ENCODE measurements around the gene TMEM272.

The TMEM272 gene, protein sequence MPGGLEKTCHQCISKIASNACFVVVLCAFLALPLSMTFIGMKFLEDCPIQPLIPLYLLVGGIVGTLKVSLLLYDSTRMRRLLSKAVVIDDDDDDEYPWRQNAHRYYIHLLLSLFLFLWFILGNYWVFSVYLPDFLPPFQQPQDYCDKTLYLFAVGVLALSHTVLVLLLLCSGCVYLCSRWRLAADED

GRCh38 chr13:51844862-51845573, at the start of gene TMEM272:
TMEM272 (minus strand) TSS chr13:51845177; CDS start chr13:51838530, 6,647 bp downstream.
- DNase-seq = peak; percentile 16 to 33

- no peak for DNase-seq
Measured at GRCh38 chr13:51894239-51894638, 49.3 kb upstream of the TMEM272 start.

- DNase-seq = no peak
Measured at GRCh38 chr13:51892657-51893056, 47.7 kb upstream of the TMEM272 start.

DNA sequence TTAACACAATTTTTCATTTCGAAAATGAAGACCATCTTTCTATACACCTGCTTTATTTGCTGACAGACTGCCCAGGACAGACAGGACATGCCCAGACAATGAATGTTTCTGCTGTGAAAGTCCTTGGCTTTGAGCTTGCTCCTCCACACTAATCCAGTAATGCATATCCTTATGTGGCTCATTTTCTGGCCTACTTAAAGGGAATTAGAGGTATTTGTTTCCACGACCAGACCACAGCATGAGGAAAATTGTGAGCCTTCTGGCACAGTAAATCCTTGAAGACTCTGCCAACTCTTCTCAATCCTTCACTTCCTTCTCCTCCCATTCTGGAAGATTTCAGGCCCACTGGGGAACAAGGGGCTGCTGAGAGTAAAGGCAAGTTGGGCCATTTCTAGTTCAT, 42.5 kb upstream of the TMEM272 start:
- no peak for DNase-seq

DNA sequence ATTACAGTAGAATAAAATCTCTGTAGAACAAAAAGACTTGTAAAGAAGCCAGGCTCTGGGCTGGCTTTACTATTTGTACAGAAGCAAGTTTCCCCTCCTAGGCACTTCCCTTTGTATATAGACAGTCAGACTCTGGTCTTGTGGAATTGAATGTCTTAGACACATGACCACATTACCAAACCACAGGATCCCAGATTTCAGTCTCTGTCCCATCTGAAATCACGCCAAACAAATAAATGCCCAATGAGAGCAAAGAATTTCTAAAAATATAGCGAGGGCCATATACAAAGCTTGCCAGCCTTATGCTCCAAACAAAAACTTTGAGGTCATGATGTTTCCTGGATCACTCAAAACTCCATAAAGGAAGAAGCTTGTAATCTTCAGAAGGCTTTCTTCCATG, 40.7 kb upstream of the TMEM272 start:
- DNase-seq = no peak

DNA sequence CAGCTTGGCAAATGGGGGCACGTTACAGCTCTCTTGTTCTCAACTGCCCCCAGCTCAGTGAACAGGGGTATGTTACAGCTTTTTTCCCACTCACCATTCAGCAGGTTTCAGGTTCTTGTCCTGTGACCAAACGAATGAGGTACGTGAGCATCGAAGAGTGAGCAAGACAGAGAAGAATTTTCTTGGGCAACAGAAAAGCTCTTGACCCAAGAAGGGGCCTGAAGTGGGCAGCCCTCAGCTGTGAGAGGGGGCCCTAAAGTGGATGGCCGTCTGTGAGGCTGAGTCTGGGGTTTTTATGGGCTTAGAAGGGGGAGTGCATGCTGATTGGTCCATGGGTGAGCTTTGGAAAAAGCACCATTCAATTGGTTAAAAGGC, 38.2 kb upstream of the TMEM272 start:
- no peak for DNase-seq

- DNase-seq = no peak
Measured at GRCh38 chr13:51882570-51883225, 37.7 kb upstream of the TMEM272 start.

DNA sequence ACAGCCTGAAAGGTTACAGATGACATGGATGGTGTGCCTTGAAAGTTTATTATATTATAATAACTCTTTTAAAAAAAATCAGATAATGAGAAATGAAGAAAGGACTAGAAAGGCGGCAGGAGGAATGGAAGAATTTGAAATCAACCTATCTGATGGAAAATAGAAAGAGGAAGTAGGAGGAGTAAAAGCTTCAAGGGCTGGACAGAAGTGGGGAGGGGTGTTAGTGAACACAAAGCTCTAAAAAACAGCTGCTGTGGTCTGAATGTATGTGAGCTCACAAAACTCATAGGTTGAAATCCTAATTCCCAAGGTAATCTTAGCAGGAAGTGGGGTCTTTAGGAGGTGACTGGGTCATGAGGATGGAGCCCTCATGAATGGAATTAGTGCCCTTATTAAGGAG, 36.3 kb upstream of the TMEM272 start:
- no peak for DNase-seq

- no peak for DNase-seq
Measured at GRCh38 chr13:51879133-51879532, 34.2 kb upstream of the TMEM272 start.

DNA sequence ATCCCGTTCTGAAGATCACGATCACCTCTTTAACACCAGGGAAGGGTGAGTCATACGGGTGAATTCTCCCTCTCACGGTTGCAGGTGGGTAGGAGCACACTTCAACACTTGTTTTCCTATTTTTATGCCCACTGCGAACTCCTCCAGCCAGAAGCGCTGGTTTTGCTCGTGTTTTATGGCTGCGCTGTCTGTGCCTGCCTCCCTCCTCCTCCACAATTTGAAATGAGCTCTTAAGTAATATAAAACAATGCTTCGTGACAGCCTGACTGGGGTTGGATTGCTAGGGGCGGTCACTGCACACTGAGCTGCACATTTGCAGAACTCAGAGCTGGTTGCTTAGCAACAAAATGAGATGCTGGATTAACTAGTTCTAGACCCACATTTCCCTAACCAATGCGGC, 29.7 kb upstream of the TMEM272 start:
- DNase-seq = no peak

DNA sequence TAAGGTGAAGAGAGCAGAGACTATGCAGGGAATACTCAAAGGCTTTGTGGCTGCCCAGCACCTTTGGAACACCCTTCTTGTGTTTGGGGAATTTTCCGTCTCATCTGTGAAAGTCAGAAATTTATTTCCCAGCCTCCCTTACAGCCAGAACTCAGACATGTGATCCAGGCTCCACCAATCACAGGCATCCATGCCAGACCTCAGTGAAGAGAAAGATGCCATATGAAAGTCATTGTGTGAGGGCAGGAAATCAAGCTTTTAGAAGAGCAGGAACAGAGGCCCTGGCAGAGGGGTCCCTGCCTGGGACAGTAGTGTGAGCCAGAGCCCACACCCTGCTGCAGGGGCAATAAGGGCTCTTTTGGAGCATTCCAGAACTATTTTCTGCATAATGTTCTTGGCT, 28.9 kb upstream of the TMEM272 start:
- no peak for DNase-seq

GRCh38 chr13:51873117-51873798, 28.3 kb upstream of the TMEM272 start:
- DNase-seq = no peak

- no peak for DNase-seq
Measured at GRCh38 chr13:51870616-51871015, 25.6 kb upstream of the TMEM272 start.

- DNase-seq = no peak
Measured at GRCh38 chr13:51869916-51870315, 24.9 kb upstream of the TMEM272 start.

GRCh38 chr13:51867062-51867461, 22.1 kb upstream of the TMEM272 start:
- DNase-seq = no peak

DNA sequence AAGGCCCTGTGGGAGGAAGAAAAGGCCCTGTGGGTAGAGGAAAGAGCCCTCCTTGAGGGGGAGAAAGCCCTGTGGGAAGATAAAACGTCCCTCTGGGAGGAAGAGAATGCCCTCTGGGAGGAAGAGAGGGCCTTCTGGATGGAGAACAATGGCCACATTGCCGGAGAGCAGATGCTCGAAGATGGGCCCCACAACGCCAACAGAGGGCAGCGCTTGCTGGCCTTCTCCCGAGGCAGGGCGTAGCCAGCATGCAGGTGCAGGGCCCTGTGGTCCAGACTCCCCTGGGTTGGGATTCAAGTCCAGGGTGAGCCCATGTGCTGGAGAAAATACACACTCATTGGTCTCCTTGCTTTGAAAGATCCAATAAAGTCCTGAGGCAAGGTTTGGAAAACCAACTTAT, 20.9 kb upstream of the TMEM272 start:
- DNase-seq = no peak

DNA sequence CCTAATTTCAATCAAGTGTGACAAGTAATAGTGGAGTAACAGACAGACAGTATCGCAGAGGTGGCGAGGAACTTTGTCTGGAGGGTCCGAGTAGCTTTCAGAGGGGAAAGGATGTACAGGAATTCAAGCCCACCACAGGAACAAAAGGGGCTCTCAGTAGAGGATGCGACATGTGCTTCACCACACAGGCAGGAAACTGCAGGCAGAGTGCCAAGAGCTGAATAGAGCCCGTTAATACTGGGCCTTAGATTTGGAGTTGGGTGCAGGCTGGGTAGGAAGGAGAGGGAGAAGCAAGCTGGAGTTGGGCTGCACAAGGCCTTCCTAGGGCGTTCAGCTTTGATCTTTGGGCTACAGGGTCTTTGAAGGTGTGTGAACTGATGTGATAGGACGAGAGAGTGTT, 18.0 kb upstream of the TMEM272 start:
- no peak for DNase-seq

- no peak for DNase-seq
Measured at GRCh38 chr13:51861723-51862300, 16.8 kb upstream of the TMEM272 start, which contains the start of gene CCDC70. CCDC70 (plus strand) TSS chr13:51861969; CDS start chr13:51865412, 3,443 bp downstream.

DNA sequence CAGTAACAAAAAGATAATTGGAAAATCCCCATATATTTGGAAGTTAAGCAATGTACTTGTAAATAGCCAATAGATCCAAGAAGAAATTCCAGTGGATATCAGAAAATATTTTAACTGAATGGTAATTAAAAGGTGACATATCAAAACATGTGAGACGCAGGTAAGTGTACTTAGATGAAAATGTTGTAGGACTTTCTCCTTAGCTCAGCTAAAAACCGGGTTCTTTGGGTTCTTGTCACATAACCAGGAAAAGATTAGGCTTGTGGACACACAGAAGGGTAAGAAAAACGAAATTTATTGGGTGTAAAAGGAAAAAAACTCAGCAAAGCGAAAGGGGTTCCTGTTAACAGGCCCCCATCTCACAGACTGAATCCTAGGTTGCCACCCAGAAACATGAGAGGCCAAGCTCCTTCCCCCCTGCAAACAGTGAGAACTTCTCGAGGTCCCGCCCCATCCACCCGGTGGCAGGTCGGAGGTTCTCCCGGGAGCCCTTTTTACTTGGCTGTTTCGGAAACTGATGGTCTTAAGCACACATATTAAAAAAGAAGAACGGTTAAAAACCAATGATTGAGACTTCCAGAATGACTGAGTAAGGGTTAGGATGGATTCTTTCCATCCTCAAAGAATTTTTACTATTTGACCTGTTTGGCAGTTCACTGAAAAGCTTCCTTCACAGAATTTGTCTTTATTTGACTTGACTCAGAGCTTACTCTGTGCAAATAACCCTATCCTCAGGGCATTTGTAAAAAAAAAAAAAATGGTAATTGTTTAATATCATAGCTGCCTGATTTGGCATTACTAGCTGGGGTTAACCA, 13.7 kb upstream of the TMEM272 start:
- no peak for DNase-seq

DNA sequence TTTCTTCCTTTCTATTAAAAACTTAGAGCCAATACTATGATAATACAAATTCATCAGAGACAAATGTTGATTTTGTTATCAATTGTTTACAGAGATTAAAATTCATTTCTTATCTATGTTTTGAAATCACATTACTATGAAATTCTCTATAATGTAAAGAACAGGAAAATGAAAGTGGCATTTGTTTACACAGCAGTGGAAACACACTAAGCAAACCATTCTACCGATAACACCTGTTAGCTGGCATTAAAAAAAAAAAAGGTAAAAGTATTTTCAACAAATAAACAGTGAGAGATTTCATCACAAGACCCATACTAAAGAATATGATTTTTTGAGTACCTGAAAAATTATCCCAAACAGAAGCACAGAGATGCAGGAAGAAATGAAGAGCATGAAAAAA, 12.0 kb upstream of the TMEM272 start:
- DNase-seq = peak in 1 of 2 experiments; percentile 9

- no peak for DNase-seq
Measured at GRCh38 chr13:51856027-51856736, 11.2 kb upstream of the TMEM272 start.

Measured in NCI-H2081 (cell line).